ENCODE results near the gene HOXC10. TPM values are rescaled to one million over a fixed set of nuclear protein-coding genes. Genes with fewer than 3 reads are reported as not detected.

HOXC10 gene
- total RNA-seq, 2 experiments from 2014 or later = not detected

- DNase-seq (no peak), ATAC-seq (no peak)
- intact Hi-C loops (cut with micrococcal nuclease) = no loop called here
- no peak for TF ChIP-seq CTCF (IDR thresholded peaks at IDR 0.05)
- Mint-ChIP-seq H3K27me3 (peaks cover 70% of the 10 kb centered on the region), H3K4me3 (no peak overlapping the region), H3K27ac (no peak overlapping the region), H3K9me3 (no peaks in the 10 kb centered on the region), H3K36me3 (ENCODE audit: low read depth) (no peaks in the 10 kb centered on the region), H3K4me1 (ENCODE audit: low read depth) (peaks cover 21% of the 10 kb centered on the region)
- CTCF ChIA-PET = interaction anchor here (1.2 to 3.5 kb wide), 8 partner anchors 9 to 192 kb away, joined by 4 to 23 read pairs (median 10); partner anchors contain the start of gene HOXC5
- POLR2A ChIA-PET = interaction anchor here (1.1 to 2.0 kb wide), 2 partner anchors 7 to 23 kb away, joined by 3 to 6 read pairs; partner anchors contain the start of gene HOXC8
Measured at GRCh38 chr12:54016051-54016450, 31.1 kb downstream of the HOXC10 start.

GRCh38 chr12:54016478-54016964, 31.6 kb downstream of the HOXC10 start:
- intact Hi-C loops (cut with micrococcal nuclease) = no loop called here
- TF ChIP-seq CTCF (IDR thresholded peaks at IDR 0.05) = no peak
- ChIA-PET POLR2A (interaction anchor here (1.1 to 2.0 kb wide), 2 partner anchors 8 to 22 kb away, joined by 3 to 6 read pairs; partner anchors contain the start of gene HOXC8), CTCF (interaction anchor here (1.2 to 3.5 kb wide), 9 partner anchors 8 to 191 kb away, joined by 4 to 23 read pairs (median 7); partner anchors contain the start of genes HOXC5 and HOXC8)
- H3K36me3 Mint-ChIP-seq (ENCODE audit: low read depth) = no peaks in the 10 kb centered on the region
- peaks cover 69% of the 10 kb centered on the region for H3K27me3 Mint-ChIP-seq
- no peak overlapping the region for H3K27ac Mint-ChIP-seq
- DNase-seq = no peak
- no peak overlapping the region for H3K4me3 Mint-ChIP-seq
- H3K9me3 Mint-ChIP-seq = no peaks in the 10 kb centered on the region
- ATAC-seq = no peak
- H3K4me1 Mint-ChIP-seq (ENCODE audit: low read depth) = peaks cover 16% of the 10 kb centered on the region

DNA sequence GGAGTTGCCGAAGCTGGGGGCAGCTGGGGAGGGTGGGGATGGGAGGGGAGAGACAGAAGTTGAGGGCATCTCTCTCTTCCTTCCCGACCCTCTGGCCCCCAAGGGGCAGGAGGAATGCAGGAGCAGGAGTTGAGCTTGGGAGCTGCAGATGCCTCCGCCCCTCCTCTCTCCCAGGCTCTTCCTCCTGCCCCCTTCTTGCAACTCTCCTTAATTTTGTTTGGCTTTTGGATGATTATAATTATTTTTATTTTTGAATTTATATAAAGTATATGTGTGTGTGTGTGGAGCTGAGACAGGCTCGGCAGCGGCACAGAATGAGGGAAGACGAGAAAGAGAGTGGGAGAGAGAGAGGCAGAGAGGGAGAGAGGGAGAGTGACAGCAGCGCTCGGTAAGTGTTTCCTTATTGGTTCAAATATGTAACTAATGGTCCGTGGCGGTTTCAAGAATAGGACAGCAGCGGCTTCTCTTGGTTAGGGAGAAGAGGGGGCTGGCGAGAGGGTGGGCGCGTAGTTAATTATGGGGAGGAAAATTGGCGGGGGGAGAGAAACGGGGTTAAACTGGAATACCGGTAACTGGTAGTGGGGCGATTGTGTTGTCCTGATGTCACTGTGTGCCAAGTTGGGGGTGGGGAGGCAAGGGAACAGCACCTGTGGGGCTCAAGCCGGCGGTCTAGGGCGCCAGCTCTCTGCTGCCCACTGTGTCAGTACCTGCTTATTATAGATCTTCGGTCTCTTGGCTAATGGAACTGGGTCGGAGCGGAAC, 32.3 kb downstream of the HOXC10 start:
- CTCF ChIA-PET = interaction anchor here (0.8 to 3.5 kb wide), 15 partner anchors 8 to 199 kb away, joined by 3 to 23 read pairs (median 4); partner anchors contain the start of genes HOXC4, HOXC5, HOXC8 and SMUG1
- ATAC-seq (peak; percentile 38), DNase-seq (no peak)
- TF ChIP-seq CTCF (IDR thresholded peaks at IDR 0.05) = no peak
- Mint-ChIP-seq H3K4me3 (peak overlapping the region; percentile 76), H3K4me1 (ENCODE audit: low read depth) (peaks cover 15% of the 10 kb centered on the region), H3K36me3 (ENCODE audit: low read depth) (no peaks in the 10 kb centered on the region), H3K9me3 (no peaks in the 10 kb centered on the region), H3K27me3 (peaks cover 70% of the 10 kb centered on the region), H3K27ac (no peak overlapping the region)
- POLR2A ChIA-PET = interaction anchor here (0.6 to 2.0 kb wide), 2 partner anchors 9 to 202 kb away, joined by 3 to 6 read pairs; partner anchors contain the start of gene HOXC8
- intact Hi-C loops (cut with micrococcal nuclease) = no loop called here

- peaks cover 15% of the 10 kb centered on the region for H3K4me1 Mint-ChIP-seq (ENCODE audit: low read depth)
- no peaks in the 10 kb centered on the region for H3K9me3 Mint-ChIP-seq
- DNase-seq (peak; percentile 84), ATAC-seq (peak; percentile 92)
- H3K27me3 Mint-ChIP-seq = peaks cover 67% of the 10 kb centered on the region
- TF ChIP-seq CTCF (IDR thresholded peaks at IDR 0.05) = no peak
- intact Hi-C loops (cut with micrococcal nuclease) = no loop called here
- ChIA-PET CTCF (interaction anchor here (0.8 to 3.5 kb wide), 14 partner anchors 9 to 198 kb away, joined by 3 to 23 read pairs (median 4); partner anchors contain the start of genes HOXC4, HOXC5, HOXC8 and SMUG1), POLR2A (interaction anchor here (2.0 kb wide), 1 partner anchor 9 kb away, joined by 6 read pairs; the partner anchor contains the start of gene HOXC8)
- H3K27ac Mint-ChIP-seq = no peak overlapping the region
- no peaks in the 10 kb centered on the region for H3K36me3 Mint-ChIP-seq (ENCODE audit: low read depth)
- H3K4me3 Mint-ChIP-seq = peak overlapping the region; percentile 76
Measured at GRCh38 chr12:54017878-54018467, 33.0 kb downstream of the HOXC10 start.

All from activated CD8-positive, alpha-beta T cell treated with anti-CD3 and anti-CD28 coated beads for 36 hours (primary cell).